Right lobe of liver (tissue), 6 donors: ENCODE results near the gene NEB. TPM values are rescaled to one million over a fixed set of nuclear protein-coding genes. Genes with fewer than 3 reads are reported as not detected.
"Not testable (repeated sequence)": the region's sequence is repeated elsewhere in the genome, so short reads cannot be mapped to it uniquely, and the experiment has no call there.

Experiments used
- ATAC-seq, 4 donors: fragments of 200-7000 bp; cut with Tn5 transposase; one replicate each; pipeline ENCODE4 v1.9.1; 2020; ENCODE audit warnings: mild to moderate bottlenecking in 4 of 4, moderate library complexity in 4 of 4
- DNase-seq, 3 donors: peaks; one replicate each; pipeline ENCODE4 v3.0.0-alpha.2; 2020
- H3K27ac ChIP-seq, 3 donors: fragments of 200-600 bp; one replicate each; pipeline ENCODE4 v1.8.0; 2022
- H3K27me3 ChIP-seq, 2 donors: fragments of 200-600 bp; one replicate each; pipeline ENCODE4 v1.8.0; 2022
- H3K36me3 ChIP-seq, 4 donors: fragments of 200-600 bp; sonication (generic) in 1 of 4; one replicate each; pipeline versions ENCODE4 v1.5.1 to v1.8.0; 2017 to 2022; ENCODE audit warnings: control low read depth in 1 of 4
- H3K4me1 ChIP-seq, 4 donors: fragments of 200-600 bp; sonication (generic) in 1 of 4; one replicate each; pipeline versions ENCODE4 v1.5.1 to v1.8.0; 2017 to 2022; ENCODE audit warnings: control low read depth in 1 of 4
- H3K4me3 ChIP-seq, 3 donors: fragments of 200-600 bp; one replicate each; pipeline ENCODE4 v1.8.0; 2022
- H3K9me3 ChIP-seq, 4 donors: fragments of 200-600 bp; sonication (generic) in 1 of 4; one replicate each; pipeline versions ENCODE4 v1.5.1 to v1.8.0; 2017 to 2022; ENCODE audit warnings: control low read depth in 1 of 4
- CTCF ChIP-seq, 4 donors: fragments of 200-600 bp in 3 of 4; fragments of 450-650 bp in 1 of 4; IDR thresholded peaks; one replicate each; pipeline versions ENCODE4 v1.5.1 to v1.8.0; 2016 to 2022; ENCODE audit warnings: antibody characterized with exemption in 4 of 4, mild to moderate bottlenecking in 2 of 4
- POLR2A ChIP-seq: fragments of 450-650 bp; IDR thresholded peaks from one replicate; pipeline ENCODE4 v1.6.1; 2017; ENCODE audit warnings: antibody characterized with exemption, mild to moderate bottlenecking
- WGBS: methylation state at CpG from one replicate; pipeline ENCODE4 v1.1.6; 2018; ENCODE audit warnings: low coverage, low lambda C conversion rate; ENCODE audit not compliant: insufficient coverage; ENCODE audit errors: missing lambda C conversion rate; 5-methylcytosine and 5-hydroxymethylcytosine counted together
- intact Hi-C, 2 donors: fragments of 100-400 bp; cut with DNase I; formaldehyde crosslinking; loops; one replicate each; pipeline versions ENCODE4 v1.11.2 to v1.14.1; 2022
- total RNA-seq, 6 experiments: library from RNA; depleted of rRNA in 2 of 6; stranded (reverse); fragments of >200 nt in 2 of 6; fragmentation: NEBNext Ultra II Directional in 3 of 6; extraction: Animal tissue kit (Norgen Biotek cat#: 25700) in 3 of 6; gene quantifications; one replicate each; pipeline versions ENCODE4 v1.1.0 to v1.2.4, GENCODE V29; 2016 to 2023
- donor health status: DM: no; HTN: yes; CAD: no.
- donor health status: DM: no; HTN: no; CAD: no.
- donor health status: DM: no; HTN: no; CAD: no.
- donor health status: DM: no; HTN: yes; CAD: no.
- donor health status: DM: no; HTN: yes; CAD: no.

Gene NEB
- total RNA-seq, 6 experiments from 2014 or later: 1.3 to 23.1 (median 9.2) TPM

GRCh38 chr2:151609705-151610104 lies 124.6 kb downstream of the NEB start:
- TF ChIP-seq CTCF (IDR thresholded peaks at IDR 0.05): no peak
- no peak for TF ChIP-seq POLR2A
- no peak for DNase-seq
- ATAC-seq: peak in 2 of 4 donors; percentile 45 to 48
- no peak overlapping the region for H3K27ac ChIP-seq
- intact Hi-C loops: no loop called here
- no peaks in the 10 kb centered on the region for H3K27me3 ChIP-seq
- H3K4me3 ChIP-seq: no peak overlapping the region
- 27% methylated on average over 4 of the region's 4 CpGs for WGBS
- H3K9me3 ChIP-seq: no peaks in the 10 kb centered on the region
- H3K4me1 ChIP-seq: peaks cover 0 to 9% (median 3%) of the 10 kb centered on the region in 4 donors
- no peaks in the 10 kb centered on the region for H3K36me3 ChIP-seq

- H3K9me3 ChIP-seq, H3K4me3 ChIP-seq, intact Hi-C loops, H3K4me1 ChIP-seq, H3K27ac ChIP-seq, H3K36me3 ChIP-seq, DNase-seq, H3K27me3 ChIP-seq: not testable (repeated sequence)
- no CpG with 5 or more reads among the region's 6 CpGs for WGBS
- ATAC-seq: peak; percentile 90 to 95 (median 93)
Measured at GRCh38 chr2:151607459-151608424, 126.5 kb downstream of the NEB start.

GRCh38 chr2:151603530-151603929 lies 130.7 kb downstream of the NEB start:
- H3K27ac ChIP-seq, intact Hi-C loops, H3K27me3 ChIP-seq, H3K4me3 ChIP-seq, H3K9me3 ChIP-seq, H3K36me3 ChIP-seq, ATAC-seq, H3K4me1 ChIP-seq: not testable (repeated sequence)
- no CpG with 5 or more reads among the region's 2 CpGs for WGBS
- DNase-seq: peak in 1 of 3 donors; percentile 46

- H3K27ac ChIP-seq, intact Hi-C loops, DNase-seq, H3K36me3 ChIP-seq, H3K27me3 ChIP-seq, H3K4me1 ChIP-seq, H3K4me3 ChIP-seq, H3K9me3 ChIP-seq: not testable (repeated sequence)
- no CpG with 5 or more reads among the region's 5 CpGs for WGBS
- ATAC-seq: peak; percentile 49 to 75 (median 66)
Measured at GRCh38 chr2:151602402-151602801, 131.9 kb downstream of the NEB start.

- H3K36me3 ChIP-seq, H3K4me3 ChIP-seq, intact Hi-C loops, H3K27ac ChIP-seq, H3K4me1 ChIP-seq, H3K9me3 ChIP-seq, H3K27me3 ChIP-seq, DNase-seq: not testable (repeated sequence)
- no CpG with 5 or more reads among the region's 4 CpGs for WGBS
- peak; percentile 65 to 84 (median 78) for ATAC-seq
Measured at GRCh38 chr2:151601803-151602202, 132.5 kb downstream of the NEB start.

GRCh38 chr2:151596903-151597608 lies 137.2 kb downstream of the NEB start:
- H3K27me3 ChIP-seq, H3K4me3 ChIP-seq, DNase-seq, H3K4me1 ChIP-seq, H3K9me3 ChIP-seq, H3K36me3 ChIP-seq, intact Hi-C loops, H3K27ac ChIP-seq: not testable (repeated sequence)
- ATAC-seq: peak; percentile 88 to 95 (median 90)
- no CpG with 5 or more reads among the region's 4 CpGs for WGBS

- 26% methylated on average over 4 of the region's 4 CpGs for WGBS
- ATAC-seq: peak; percentile 88 to 93 (median 92)
- intact Hi-C loops, H3K9me3 ChIP-seq, H3K4me1 ChIP-seq, H3K4me3 ChIP-seq, H3K27me3 ChIP-seq, H3K27ac ChIP-seq, H3K36me3 ChIP-seq: not testable (repeated sequence)
- peak in 2 of 3 donors; percentile 32 to 64 for DNase-seq
Measured at GRCh38 chr2:151591908-151592255, 142.4 kb downstream of the NEB start.
